GM18951 (cell line): ENCODE measurements around the gene ELL2.
"Not testable (repeated sequence)": the region's sequence is repeated elsewhere in the genome, so short reads cannot be mapped to it uniquely, and the experiment has no call there.

Source experiments
- POLR2A ChIP-seq: IDR thresholded peaks from 4 replicates; pipeline ENCODE4 v1.6.1; 2011; ENCODE audit warnings: mild to moderate bottlenecking; ENCODE audit not compliant: insufficient read length, insufficient read depth; ENCODE audit errors: extremely low read depth
- in situ Hi-C: fragments of 300-500 bp; cut with MboI; formaldehyde crosslinking; loops from one replicate; pipeline ENCODE4 v1.12.0; 2022; ENCODE audit warnings: low sequenced_read_pairs, mixed read lengths, inconsistent platforms; ENCODE audit not compliant: unreplicated experiment

ELL2 gene

GRCh38 chr5:95910521-95910920 is 51.1 kb downstream of the ELL2 start:
- TF ChIP-seq POLR2A = no peak
- in situ Hi-C loops = no loop called here

DNA sequence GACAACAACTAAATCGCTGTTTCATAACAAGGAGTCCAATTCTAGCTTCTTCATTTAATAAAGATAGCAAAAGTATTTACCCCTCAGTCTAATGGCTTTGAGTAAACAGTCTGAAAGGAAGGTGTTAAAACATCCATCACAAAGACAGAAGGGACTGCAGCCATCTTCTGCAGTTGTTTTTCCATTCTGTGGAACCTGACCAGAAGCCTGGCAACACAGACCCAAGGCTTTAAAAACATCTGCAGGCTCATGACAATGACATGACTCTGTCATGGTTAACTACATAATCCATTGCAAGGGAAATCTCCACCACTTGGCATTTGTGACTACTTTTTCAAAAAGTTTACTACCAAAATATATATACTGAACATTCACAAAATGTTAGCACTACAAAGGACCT is 51.9 kb downstream of the ELL2 start:
- in situ Hi-C loops = no loop called here
- no peak for TF ChIP-seq POLR2A

GRCh38 chr5:95908799-95909198 is 52.9 kb downstream of the ELL2 start:
- in situ Hi-C loops = no loop called here
- TF ChIP-seq POLR2A = no peak

DNA sequence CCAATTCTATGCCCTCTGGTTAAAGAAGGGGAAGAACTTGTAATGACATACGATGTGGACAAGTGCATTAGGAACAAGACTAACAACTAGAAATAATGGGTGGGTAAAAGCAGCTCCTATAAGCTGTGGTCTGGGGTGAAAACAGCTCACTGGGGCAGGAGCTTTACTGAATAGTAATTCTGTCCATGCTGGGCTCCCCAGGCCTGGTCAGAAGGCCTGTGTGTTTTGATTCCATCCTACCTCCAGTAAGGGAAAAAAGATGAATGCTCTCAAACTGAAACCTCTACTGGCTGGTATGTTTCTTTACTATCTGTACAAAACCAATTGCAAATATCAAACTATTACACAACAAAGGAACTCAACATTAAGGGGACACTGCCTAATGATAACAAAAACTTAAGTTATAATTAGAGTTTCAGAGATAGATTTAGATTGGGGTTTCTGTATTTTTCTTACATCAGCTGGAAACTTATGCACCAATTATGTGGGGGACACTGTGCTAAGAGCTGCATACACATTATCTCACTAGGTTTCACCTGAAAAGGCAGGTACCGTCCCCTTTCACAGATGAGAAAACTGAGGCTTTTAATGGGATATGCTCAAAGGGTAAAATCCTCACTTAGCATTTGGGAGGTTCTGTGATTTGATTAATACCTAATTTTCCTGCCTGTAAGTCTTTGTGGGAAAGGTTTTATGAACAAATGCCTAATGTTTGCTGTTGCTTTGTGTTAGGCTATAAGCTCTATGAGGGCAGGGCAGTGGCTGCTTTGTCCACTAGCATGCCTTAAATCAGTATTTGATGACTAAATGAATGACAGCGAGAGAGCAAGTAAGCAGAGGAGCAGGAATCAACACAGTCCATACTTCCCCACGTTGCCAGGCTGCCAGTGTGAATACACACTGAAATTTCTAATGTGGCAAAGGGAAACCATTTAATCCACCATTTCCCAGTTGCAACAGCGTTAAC is 53.6 kb downstream of the ELL2 start:
- in situ Hi-C loops = no loop called here
- no peak for TF ChIP-seq POLR2A

DNA sequence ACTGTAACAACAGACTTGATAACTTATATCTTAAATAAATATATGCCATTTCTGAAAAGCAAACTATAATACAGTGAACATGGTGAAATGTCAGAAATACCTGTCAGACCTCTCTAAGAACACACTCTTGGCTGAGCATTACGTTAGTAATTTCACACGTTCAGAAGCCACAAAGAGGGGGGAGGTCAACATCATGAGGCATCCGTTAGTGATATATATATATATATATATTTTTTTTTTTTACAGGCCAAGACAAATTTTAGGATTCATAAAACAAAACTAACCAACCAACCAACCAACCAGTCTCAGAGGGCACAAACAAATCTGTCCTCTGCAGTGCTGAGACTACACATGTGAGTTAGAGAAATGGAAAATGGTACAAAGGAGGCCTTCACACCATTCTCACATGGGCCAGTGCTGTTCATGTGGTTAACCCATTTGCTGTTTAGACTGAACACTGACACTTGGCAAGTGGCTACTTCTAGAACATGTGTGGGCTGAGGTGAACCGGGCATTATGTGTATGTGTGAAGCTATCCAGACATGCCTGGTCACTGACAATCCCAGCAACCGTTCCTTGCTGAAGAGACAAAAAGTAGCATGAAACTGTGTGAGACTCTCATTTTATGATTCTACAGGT is 54.5 kb downstream of the ELL2 start:
- in situ Hi-C loops = no loop called here
- TF ChIP-seq POLR2A = no peak

DNA sequence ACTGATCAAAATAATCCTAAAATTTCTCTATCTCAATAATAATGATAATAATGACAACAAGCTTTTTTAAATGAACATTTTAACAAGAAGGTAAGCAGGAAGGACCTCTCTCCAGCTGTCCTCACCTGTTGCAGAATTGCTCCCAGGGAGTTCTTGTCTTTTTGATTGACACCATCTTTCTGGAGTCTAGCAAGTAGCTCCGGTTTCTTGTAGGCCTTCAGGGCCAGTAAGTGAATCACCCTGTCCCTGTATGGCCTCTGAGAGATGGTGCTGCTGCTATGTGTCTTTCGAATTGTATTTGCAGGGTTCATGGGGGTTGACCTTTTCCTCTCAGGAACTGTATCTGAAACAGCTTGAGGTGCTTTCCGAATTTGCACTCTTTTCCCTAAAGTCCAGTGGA is 55.3 kb downstream of the ELL2 start:
- in situ Hi-C loops = not testable (repeated sequence)

- in situ Hi-C loops = no loop called here
- TF ChIP-seq POLR2A = no peak
Measured at GRCh38 chr5:95904827-95905226, 56.8 kb downstream of the ELL2 start.

GRCh38 chr5:95903838-95904237 is 57.8 kb downstream of the ELL2 start:
- no peak for TF ChIP-seq POLR2A
- in situ Hi-C loops = no loop called here

DNA sequence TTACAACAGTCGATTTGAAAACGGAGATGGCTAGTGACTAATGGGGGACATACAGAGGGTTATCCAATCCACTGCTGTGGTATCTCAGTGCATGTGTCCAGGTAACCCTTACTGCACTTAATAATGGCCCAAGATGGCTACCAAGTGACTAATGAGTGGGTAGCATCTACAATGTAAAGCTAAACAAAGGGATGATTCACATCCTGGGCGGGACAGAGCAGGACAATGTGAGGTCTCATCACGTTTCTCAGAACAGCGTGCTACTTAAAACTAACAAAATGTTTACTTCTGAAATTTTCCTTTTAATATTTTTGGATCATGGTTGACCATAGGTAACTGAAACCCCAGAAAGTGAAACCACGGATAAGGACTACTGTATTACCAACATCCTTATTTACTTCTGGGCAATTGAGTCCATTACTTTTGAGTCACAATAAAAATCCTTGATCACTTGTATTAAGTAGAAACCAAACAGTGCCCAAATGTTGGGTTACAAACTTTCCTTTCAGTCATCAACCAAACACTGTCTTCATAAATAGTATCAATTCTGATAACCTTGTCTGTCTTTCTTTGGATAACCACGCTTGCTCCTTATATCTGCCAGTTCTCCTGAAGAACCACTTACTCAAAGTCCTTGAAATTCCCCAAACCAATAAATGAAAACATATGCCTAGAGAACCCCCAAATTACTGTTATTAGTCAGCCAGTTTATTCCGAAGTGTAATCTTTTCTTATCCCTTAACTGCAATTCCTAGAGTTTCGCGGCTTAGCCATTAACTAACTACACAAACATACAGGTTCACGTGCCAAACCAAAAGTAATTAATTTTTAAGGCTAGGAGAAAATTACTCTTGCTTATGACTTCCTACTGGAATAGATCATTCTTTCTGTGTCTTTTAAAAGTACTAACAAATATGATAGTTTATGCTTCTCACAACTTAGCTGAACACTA is 59.7 kb downstream of the ELL2 start:
- TF ChIP-seq POLR2A = no peak
- in situ Hi-C loops = no loop called here

GRCh38 chr5:95900383-95900958 is 61.2 kb downstream of the ELL2 start:
- TF ChIP-seq POLR2A = no peak
- in situ Hi-C loops = no loop called here

- no peak for TF ChIP-seq POLR2A
- in situ Hi-C loops = no loop called here
Measured at GRCh38 chr5:95899829-95900228, 61.8 kb downstream of the ELL2 start.

GRCh38 chr5:95899006-95899405 is 62.6 kb downstream of the ELL2 start:
- in situ Hi-C loops = no loop called here

DNA sequence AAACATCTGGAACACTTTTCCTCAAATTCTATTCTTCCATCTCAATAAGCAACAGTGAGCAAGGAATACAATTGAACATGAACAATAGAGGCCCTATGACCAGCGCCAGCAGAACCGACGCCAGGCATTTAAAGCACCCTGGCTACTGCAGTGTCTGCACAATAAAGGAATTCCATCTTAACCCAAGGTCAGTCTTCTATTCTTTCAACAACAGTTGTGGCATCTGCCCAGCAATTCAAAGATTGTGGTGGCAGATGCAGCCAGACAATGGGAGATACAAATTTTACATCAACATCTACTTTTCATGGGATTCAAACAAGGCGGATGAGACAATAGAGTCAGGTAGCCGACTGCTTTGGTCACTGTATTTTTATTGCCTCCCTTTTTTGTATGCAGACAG is 65.9 kb downstream of the ELL2 start:
- in situ Hi-C loops = no loop called here
- TF ChIP-seq POLR2A = no peak

More at GRCh38 chr5:95899006-95899405, 62.6 kb downstream of the ELL2 start:
- no peak for TF ChIP-seq POLR2A
